GM13976 (cell line): Measurements from ENCODE around the gene RSPH6A.

Experiments used
- DNase-seq: peaks from one replicate; pipeline ENCODE4 v3.0.0; 2012; ENCODE audit warnings: low spot score
- CTCF ChIP-seq: IDR thresholded peaks from 2 replicates; pipeline ENCODE4 v1.5.1; 2012; ENCODE audit warnings: borderline replicate concordance, mild to moderate bottlenecking; ENCODE audit not compliant: insufficient read depth; ENCODE audit errors: extremely low read depth, missing control alignments, control extremely low read depth
- in situ Hi-C: fragments of 300-500 bp; cut with MboI; formaldehyde crosslinking; loops from one replicate; pipeline ENCODE4 v1.12.0; 2022; ENCODE audit warnings: low sequenced_read_pairs, mixed read lengths, inconsistent platforms; ENCODE audit not compliant: unreplicated experiment

RSPH6A gene

GRCh38 chr19:45781214-45782161 lies 33.6 kb downstream of the RSPH6A start:
- no peak for TF ChIP-seq CTCF
- no peak for DNase-seq
- in situ Hi-C loops, result no loop called here

- in situ Hi-C loops, result no loop called here
- DNase-seq, result no peak
- TF ChIP-seq CTCF, result no peak
Measured at GRCh38 chr19:45780448-45781213, 34.5 kb downstream of the RSPH6A start.

- no peak for DNase-seq
- in situ Hi-C loops, result no loop called here
- no peak for TF ChIP-seq CTCF
Measured at GRCh38 chr19:45780146-45780447, 35.0 kb downstream of the RSPH6A start.

GRCh38 chr19:45779231-45780145 lies 35.6 kb downstream of the RSPH6A start:
- in situ Hi-C loops, result no loop called here
- peak; percentile 97 for DNase-seq
- TF ChIP-seq CTCF, result peak; percentile 64

- no peak for DNase-seq
- in situ Hi-C loops, result no loop called here
- no peak for TF ChIP-seq CTCF
Measured at GRCh38 chr19:45778010-45778661, 37.0 kb downstream of the RSPH6A start.
